Parathyroid adenoma (tissue), 2 donors: ENCODE results near the gene PTPRH.

Experiments used
- H2AFZ ChIP-seq: fragments of 300-600 bp; sonication (generic); one replicate; pipeline ENCODE4 v1.7.0; 2017; ENCODE audit warnings: antibody characterized with exemption, mild to moderate bottlenecking
- H3K27ac ChIP-seq: fragments of 300-600 bp; sonication (generic); one replicate; pipeline ENCODE4 v1.7.0; 2017
- H3K27me3 ChIP-seq: fragments of 300-600 bp; sonication (generic); one replicate; pipeline ENCODE4 v1.7.0; 2017; ENCODE audit warnings: low read length; ENCODE audit not compliant: control insufficient read depth, insufficient read depth
- H3K36me3 ChIP-seq: fragments of 300-600 bp; sonication (generic); one replicate; pipeline ENCODE4 v1.7.0; 2017; ENCODE audit warnings: low read length; ENCODE audit not compliant: control insufficient read depth, insufficient read depth
- H3K4me1 ChIP-seq: fragments of 300-600 bp; sonication (generic); one replicate; pipeline ENCODE4 v1.7.0; 2017; ENCODE audit warnings: control low read depth
- H3K4me2 ChIP-seq: fragments of 300-600 bp; sonication (generic); one replicate; pipeline ENCODE4 v1.7.0; 2017; ENCODE audit warnings: low read length
- H3K4me3 ChIP-seq: fragments of 300-600 bp; sonication (generic); one replicate; pipeline ENCODE4 v1.7.0; 2017; ENCODE audit warnings: low read depth, low read length
- H3K79me2 ChIP-seq: fragments of 300-600 bp; sonication (generic); one replicate; pipeline ENCODE4 v1.7.0; 2017; ENCODE audit warnings: control low read depth
- H3K9ac ChIP-seq: fragments of 300-600 bp; sonication (generic); one replicate; pipeline ENCODE4 v1.7.0; 2017; ENCODE audit warnings: mild to moderate bottlenecking
- H3K9me3 ChIP-seq: fragments of 300-600 bp; sonication (generic); one replicate; pipeline ENCODE4 v1.7.0; 2017; ENCODE audit warnings: low read length; ENCODE audit not compliant: control insufficient read depth
- TF ChIP-seq, protein P1 (sequence below): fragments of 300-600 bp; sonication (generic); IDR thresholded peaks from one replicate; pipeline ENCODE4 v1.7.0; 2017; ENCODE audit warnings: antibody characterized with exemption, mild to moderate bottlenecking
- donor health status: primary hyperparathyroidism.

Gene PTPRH

DNA sequence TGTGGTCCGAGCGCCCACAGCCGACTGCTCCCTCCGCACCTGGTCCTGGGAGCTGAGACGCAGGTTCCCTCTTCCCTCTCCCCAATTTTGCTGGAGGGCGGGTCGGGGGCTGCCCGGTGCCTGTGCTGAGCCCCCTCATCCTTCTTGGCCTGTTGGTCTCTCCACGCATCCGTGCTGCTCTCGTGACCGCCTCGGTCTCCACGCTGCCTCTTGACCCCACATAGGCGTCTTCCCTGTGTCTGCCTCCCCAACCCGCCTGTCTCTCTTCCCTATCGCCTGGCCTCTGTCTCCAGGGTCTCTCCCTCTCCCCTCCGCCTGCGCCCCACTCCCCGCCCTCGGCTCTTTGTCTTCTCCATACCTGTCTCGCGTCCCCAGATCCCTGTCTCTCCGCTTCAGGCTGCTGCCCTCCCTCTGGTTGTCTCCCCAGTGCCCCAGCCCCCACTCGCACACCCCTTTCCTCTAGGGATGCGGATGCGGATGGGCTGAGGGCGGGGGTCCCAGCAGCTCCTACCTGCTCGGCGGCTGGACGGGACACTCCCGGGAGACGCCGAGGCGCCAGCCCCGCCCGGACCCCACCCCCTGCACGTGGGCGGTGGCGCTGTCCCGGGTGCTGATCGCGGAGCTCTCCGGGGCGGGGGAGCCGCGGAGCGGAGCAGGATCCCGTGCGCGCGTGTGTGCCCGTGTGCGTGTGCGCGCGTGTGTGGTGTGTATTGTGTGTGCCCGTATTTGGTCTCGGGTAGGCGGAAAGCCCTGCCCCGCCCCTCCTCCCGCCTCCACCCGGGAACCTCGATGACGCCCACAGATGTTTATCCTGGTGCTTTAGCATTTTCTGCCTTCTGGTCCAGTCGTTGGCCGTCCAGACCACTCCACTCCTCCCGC lies 29.5 kb downstream of the PTPRH start, which contains the start of gene SYT5:
SYT5 (minus strand) TSS at position 684 of the 879 bp plus-strand sequence. CDS start 1,248 bp downstream, outside the sequence.
- Histone ChIP-seq H3K9me3 (no peaks in the 10 kb centered on the region), H3K4me3 (peak within 1 kb of the TSS; percentile 46), H3K36me3 (no peaks in the 10 kb centered on the region), H3K27ac (no peak within 1 kb of the TSS), H3K4me1 (no peaks in the 10 kb centered on the region), H3K79me2 (no peaks in the 10 kb centered on the region), H2AFZ (peak within 1 kb of the TSS; percentile 80), H3K27me3 (no peaks in the 10 kb centered on the region), H3K9ac (no peak within 1 kb of the TSS), H3K4me2 (peak within 1 kb of the TSS; percentile 64)
- TF ChIP-seq, protein P1, sequence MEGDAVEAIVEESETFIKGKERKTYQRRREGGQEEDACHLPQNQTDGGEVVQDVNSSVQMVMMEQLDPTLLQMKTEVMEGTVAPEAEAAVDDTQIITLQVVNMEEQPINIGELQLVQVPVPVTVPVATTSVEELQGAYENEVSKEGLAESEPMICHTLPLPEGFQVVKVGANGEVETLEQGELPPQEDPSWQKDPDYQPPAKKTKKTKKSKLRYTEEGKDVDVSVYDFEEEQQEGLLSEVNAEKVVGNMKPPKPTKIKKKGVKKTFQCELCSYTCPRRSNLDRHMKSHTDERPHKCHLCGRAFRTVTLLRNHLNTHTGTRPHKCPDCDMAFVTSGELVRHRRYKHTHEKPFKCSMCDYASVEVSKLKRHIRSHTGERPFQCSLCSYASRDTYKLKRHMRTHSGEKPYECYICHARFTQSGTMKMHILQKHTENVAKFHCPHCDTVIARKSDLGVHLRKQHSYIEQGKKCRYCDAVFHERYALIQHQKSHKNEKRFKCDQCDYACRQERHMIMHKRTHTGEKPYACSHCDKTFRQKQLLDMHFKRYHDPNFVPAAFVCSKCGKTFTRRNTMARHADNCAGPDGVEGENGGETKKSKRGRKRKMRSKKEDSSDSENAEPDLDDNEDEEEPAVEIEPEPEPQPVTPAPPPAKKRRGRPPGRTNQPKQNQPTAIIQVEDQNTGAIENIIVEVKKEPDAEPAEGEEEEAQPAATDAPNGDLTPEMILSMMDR, result no peak

DNA sequence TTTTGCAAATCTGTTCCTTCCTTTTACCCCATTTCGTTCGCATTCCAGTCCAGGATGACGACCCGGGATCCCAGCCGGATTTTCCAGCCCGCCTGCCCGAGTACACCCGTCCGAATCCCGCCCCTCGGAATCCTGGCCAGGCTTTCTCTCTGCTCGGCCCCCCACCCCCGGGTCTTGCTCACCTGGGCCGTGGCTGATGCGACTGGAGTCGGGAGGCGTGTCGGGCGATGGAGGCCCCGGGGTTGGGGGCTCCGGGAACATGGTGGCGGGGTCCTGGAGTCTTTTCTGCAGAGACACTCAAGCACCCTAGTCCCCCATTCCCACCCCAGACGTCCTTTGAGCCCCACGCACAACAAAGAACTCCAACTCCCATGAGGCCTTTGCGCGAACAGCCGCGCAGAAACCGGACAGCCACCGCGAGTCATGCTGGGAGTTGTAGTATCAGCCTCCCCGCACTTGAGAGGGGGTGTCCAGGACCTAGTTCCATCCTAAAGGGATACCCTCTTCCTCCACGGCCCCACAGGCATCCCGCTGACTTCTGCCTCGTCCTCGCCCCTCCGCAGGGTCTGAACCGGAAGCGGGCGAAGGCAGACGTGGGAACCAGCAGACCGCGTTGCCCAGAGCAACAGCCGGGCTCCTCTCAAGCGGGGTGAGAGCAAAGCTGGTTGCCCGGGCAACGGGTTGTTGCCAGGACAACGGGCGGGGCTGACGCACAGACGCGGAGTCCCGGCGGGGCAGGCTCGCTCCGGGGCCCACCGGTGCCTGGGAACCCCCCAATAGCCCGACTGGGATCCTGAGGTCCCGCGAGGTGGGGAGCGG lies 30.3 kb downstream of the PTPRH start:
- Histone ChIP-seq H3K9ac (no peak overlapping the region), H3K27me3 (no peaks in the 10 kb centered on the region)

DNA sequence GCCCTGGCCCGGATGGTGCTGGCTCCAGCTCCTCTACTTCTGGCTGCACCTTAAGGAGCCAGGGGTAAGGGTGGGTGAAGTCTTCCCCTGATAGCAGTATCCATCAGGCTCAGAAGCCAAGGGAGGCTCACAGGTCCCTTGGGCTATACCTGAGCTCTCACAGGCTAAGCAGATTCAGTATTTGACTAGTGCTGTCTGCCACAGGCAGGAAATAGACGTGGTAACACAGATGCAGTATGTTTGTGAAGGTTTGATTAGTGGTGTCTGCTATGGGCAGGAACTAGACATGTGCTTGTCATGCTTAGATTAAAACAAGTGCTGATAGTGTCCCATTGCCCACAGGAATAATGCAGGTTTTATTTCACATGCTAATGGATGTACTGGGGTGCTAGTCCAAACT lies 33.2 kb downstream of the PTPRH start:
- Histone ChIP-seq H3K27me3 (no peaks in the 10 kb centered on the region), H3K4me1 (no peaks in the 10 kb centered on the region), H2AFZ (no peak overlapping the region), H3K4me2 (no peak overlapping the region), H3K9ac (no peak overlapping the region), H3K36me3 (no peaks in the 10 kb centered on the region), H3K79me2 (no peaks in the 10 kb centered on the region), H3K4me3 (no peak overlapping the region), H3K27ac (no peak overlapping the region), H3K9me3 (no peaks in the 10 kb centered on the region)
- TF ChIP-seq, protein P1, result no peak

More for the DNA sequence above, 30.3 kb downstream of the PTPRH start:
- TF ChIP-seq, protein P1, result no peak
- no peak overlapping the region for H3K27ac ChIP-seq
- peak overlapping the region; percentile 46 for H3K4me3 ChIP-seq
- H3K4me1 ChIP-seq, result no peaks in the 10 kb centered on the region
- H3K79me2 ChIP-seq, result no peaks in the 10 kb centered on the region
- peak overlapping the region; percentile 80 for H2AFZ ChIP-seq
- peak overlapping the region; percentile 64 for H3K4me2 ChIP-seq
- H3K36me3 ChIP-seq, result no peaks in the 10 kb centered on the region
- no peaks in the 10 kb centered on the region for H3K9me3 ChIP-seq

DNA sequence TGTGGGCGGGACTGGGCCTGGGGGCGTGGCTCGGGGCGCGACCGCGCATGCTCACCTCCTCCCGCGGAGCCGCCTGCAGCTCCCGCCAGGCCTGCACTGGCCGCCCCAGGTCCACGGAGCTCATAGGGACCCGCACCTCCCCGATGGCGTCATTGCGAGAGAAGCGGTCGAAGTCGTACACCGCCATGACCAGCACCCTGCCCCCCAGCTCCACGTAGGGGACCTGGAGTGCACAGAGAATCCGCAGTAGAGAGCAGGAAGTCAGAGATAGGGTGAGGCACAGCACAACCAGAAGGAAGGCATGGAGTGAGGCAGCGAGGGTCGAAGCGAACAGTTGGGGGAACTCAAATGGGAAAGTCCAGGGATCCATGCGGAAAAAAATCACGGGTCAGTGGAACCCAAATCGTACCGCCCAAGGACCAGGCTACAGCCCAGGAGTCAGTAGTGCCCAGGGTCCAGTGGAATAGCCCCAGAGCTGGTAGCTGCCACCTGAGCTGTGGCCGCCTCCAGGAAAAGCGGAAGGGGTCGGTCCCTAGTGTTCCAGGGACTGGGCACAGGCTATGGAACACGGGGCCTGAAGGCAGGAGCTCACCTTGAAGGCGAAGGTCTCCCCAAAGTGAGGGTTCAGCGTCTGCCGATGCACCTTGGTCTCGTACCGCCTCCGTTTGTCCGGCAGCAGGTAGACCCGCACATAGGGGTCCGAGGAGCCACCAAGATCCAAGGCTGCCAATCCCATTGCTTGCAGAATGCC lies 34.0 kb downstream of the PTPRH start:
- TF ChIP-seq, protein P1, result no peak
- no peak overlapping the region for H3K4me3 ChIP-seq
- no peak overlapping the region for H3K4me2 ChIP-seq
- H3K4me1 ChIP-seq, result no peaks in the 10 kb centered on the region
- H3K9me3 ChIP-seq, result no peaks in the 10 kb centered on the region
- no peak overlapping the region for H3K27ac ChIP-seq
- no peak overlapping the region for H2AFZ ChIP-seq
- H3K27me3 ChIP-seq, result no peaks in the 10 kb centered on the region
- no peak overlapping the region for H3K9ac ChIP-seq
- H3K36me3 ChIP-seq, result no peaks in the 10 kb centered on the region
- H3K79me2 ChIP-seq, result no peaks in the 10 kb centered on the region
